ENCODE results near the gene ARHGEF35. TPM values are rescaled to one million over a fixed set of nuclear protein-coding genes. Genes with fewer than 3 reads are reported as not detected.
"Not testable (repeated sequence)": the region's sequence is repeated elsewhere in the genome, so short reads cannot be mapped to it uniquely, and the experiment has no call there.

ARHGEF35 gene
- polyA plus RNA-seq, 1 donor from 2014 or later: not detected

- H2AFZ ChIP-seq (ENCODE audit: low read depth, low read length); H3K36me3 ChIP-seq (ENCODE audit: insufficient read depth, low read length); H3K9me3 ChIP-seq (ENCODE audit: low read length); H3F3A ChIP-seq (ENCODE audit: insufficient read depth, low read length, poor library complexity, severe bottlenecking); H3K27ac ChIP-seq (ENCODE audit: low read length); H3K9me2 ChIP-seq (ENCODE audit: insufficient read depth, low read length); H3K27me3 ChIP-seq (ENCODE audit: insufficient read depth, low read depth, low read length); H3K79me2 ChIP-seq (replicated peaks; ENCODE audit: insufficient read depth, low read length); H3K4me3 ChIP-seq (ENCODE audit: low read length); H3K9ac ChIP-seq (ENCODE audit: low read length); H4K20me1 ChIP-seq (ENCODE audit: insufficient read depth); H3K4me2 ChIP-seq (ENCODE audit: low read length): not testable (repeated sequence)
Observed at GRCh38 chr7:144223675-144224074, 28.0 kb upstream of the ARHGEF35 start.

- H3F3A ChIP-seq (ENCODE audit: insufficient read depth, low read length, poor library complexity, severe bottlenecking); H3K79me2 ChIP-seq (replicated peaks; ENCODE audit: insufficient read depth, low read length); H3K9me3 ChIP-seq (ENCODE audit: low read length); H3K9ac ChIP-seq (ENCODE audit: low read length); H3K36me3 ChIP-seq (ENCODE audit: insufficient read depth, low read length); H3K27ac ChIP-seq (ENCODE audit: low read length); H3K4me2 ChIP-seq (ENCODE audit: low read length); H2AFZ ChIP-seq (ENCODE audit: low read depth, low read length); H4K20me1 ChIP-seq (ENCODE audit: insufficient read depth); H3K4me3 ChIP-seq (ENCODE audit: low read length); H3K9me2 ChIP-seq (ENCODE audit: insufficient read depth, low read length); H3K27me3 ChIP-seq (ENCODE audit: insufficient read depth, low read depth, low read length): not testable (repeated sequence)
Observed at GRCh38 chr7:144220531-144220930, 24.9 kb upstream of the ARHGEF35 start.

- not testable (repeated sequence) for H3K9me3 ChIP-seq (ENCODE audit: low read length); H3K9ac ChIP-seq (ENCODE audit: low read length); H2AFZ ChIP-seq (ENCODE audit: low read depth, low read length); H3K9me2 ChIP-seq (ENCODE audit: insufficient read depth, low read length); H3K27ac ChIP-seq (ENCODE audit: low read length); H3F3A ChIP-seq (ENCODE audit: insufficient read depth, low read length, poor library complexity, severe bottlenecking); H4K20me1 ChIP-seq (ENCODE audit: insufficient read depth); H3K4me2 ChIP-seq (ENCODE audit: low read length); H3K79me2 ChIP-seq (replicated peaks; ENCODE audit: insufficient read depth, low read length); H3K36me3 ChIP-seq (ENCODE audit: insufficient read depth, low read length); H3K4me3 ChIP-seq (ENCODE audit: low read length); H3K27me3 ChIP-seq (ENCODE audit: insufficient read depth, low read depth, low read length)
Observed at GRCh38 chr7:144219149-144219548, 23.5 kb upstream of the ARHGEF35 start.

DNA sequence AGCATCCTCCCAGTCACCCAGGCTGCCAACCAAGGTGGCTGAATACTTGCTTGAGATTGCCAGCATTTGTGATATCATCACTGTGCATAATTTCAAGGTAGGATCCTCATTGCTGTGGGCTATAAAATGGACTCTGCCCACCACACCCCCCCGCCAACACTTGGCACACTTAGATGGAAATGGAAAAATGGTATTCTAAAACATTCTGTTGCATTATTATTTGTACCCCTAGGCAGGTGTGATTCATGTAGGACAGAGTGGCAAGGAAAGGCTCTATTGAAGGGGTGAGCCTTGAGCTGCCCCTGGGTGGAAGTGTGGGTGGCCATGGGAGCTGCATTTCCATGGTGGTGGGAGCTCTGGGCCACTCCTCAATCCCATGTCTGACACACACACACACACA lies 22.9 kb upstream of the ARHGEF35 start:
- not testable (repeated sequence) for H3K36me3 ChIP-seq (ENCODE audit: insufficient read depth, low read length); H3K4me3 ChIP-seq (ENCODE audit: low read length)

GRCh38 chr7:144217200-144217599 lies 21.6 kb upstream of the ARHGEF35 start:
- not testable (repeated sequence) for H3K79me2 ChIP-seq (replicated peaks; ENCODE audit: insufficient read depth, low read length); H3K9me3 ChIP-seq (ENCODE audit: low read length); H3K9me2 ChIP-seq (ENCODE audit: insufficient read depth, low read length); H3K4me2 ChIP-seq (ENCODE audit: low read length); H3K27ac ChIP-seq (ENCODE audit: low read length); H3K4me3 ChIP-seq (ENCODE audit: low read length); H3K27me3 ChIP-seq (ENCODE audit: insufficient read depth, low read depth, low read length); H2AFZ ChIP-seq (ENCODE audit: low read depth, low read length); H3K36me3 ChIP-seq (ENCODE audit: insufficient read depth, low read length); H3K9ac ChIP-seq (ENCODE audit: low read length); H3F3A ChIP-seq (ENCODE audit: insufficient read depth, low read length, poor library complexity, severe bottlenecking); H4K20me1 ChIP-seq (ENCODE audit: insufficient read depth)

More for the DNA sequence above, 22.9 kb upstream of the ARHGEF35 start:
- not testable (repeated sequence) for H3F3A ChIP-seq (ENCODE audit: insufficient read depth, low read length, poor library complexity, severe bottlenecking); H3K79me2 ChIP-seq (replicated peaks; ENCODE audit: insufficient read depth, low read length); H3K27ac ChIP-seq (ENCODE audit: low read length); H3K9ac ChIP-seq (ENCODE audit: low read length); H3K4me2 ChIP-seq (ENCODE audit: low read length); H3K9me2 ChIP-seq (ENCODE audit: insufficient read depth, low read length); H2AFZ ChIP-seq (ENCODE audit: low read depth, low read length); H4K20me1 ChIP-seq (ENCODE audit: insufficient read depth); H3K27me3 ChIP-seq (ENCODE audit: insufficient read depth, low read depth, low read length); H3K9me3 ChIP-seq (ENCODE audit: low read length)

DNA sequence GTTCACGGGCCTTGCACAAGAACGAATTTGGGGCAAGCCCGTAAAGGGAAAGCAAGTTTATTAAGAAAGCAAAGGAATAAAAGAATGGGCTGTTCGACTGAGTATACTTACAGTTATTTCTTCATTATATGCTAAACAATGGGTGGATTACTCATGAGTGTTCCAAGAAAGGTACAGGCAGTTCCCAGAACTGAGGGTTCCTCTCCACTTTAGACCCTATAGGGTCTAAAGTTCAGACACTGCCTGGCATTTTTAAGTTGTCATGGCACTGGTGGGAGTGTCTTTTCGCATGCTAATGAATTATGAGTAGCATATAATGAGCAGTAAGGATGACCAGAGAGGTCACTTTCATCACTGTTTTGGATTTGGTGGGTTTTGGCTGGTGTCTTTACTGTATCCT lies 9.7 kb upstream of the ARHGEF35 start:
- H3F3A ChIP-seq (ENCODE audit: insufficient read depth, low read length, poor library complexity, severe bottlenecking); H3K27ac ChIP-seq (ENCODE audit: low read length); H3K27me3 ChIP-seq (ENCODE audit: insufficient read depth, low read depth, low read length); H3K36me3 ChIP-seq (ENCODE audit: insufficient read depth, low read length); H3K4me2 ChIP-seq (ENCODE audit: low read length); H3K79me2 ChIP-seq (replicated peaks; ENCODE audit: insufficient read depth, low read length); H3K9ac ChIP-seq (ENCODE audit: low read length); H3K9me3 ChIP-seq (ENCODE audit: low read length); H3K4me3 ChIP-seq (ENCODE audit: low read length); H4K20me1 ChIP-seq (ENCODE audit: insufficient read depth); H2AFZ ChIP-seq (ENCODE audit: low read depth, low read length); H3K9me2 ChIP-seq (ENCODE audit: insufficient read depth, low read length): not testable (repeated sequence)

DNA sequence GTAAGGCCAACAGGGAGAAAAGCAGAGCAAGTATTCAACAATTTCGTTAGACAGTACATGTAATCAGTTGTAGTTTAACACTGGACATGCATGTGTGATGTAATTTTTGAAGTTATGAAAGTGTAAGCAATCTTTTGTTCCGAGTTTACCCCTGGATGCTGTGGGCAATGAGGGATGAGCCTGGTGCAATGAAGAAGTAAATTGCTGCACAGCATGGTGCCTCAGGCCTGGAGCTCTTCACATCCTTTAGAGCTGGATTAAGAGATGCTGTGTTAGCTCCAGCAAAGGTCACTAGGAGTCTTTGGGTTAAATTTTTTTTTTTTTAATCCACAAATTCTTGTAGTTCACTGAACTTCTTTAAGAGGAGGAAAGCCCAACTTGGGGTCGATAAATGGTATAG lies 7.5 kb upstream of the ARHGEF35 start:
- not testable (repeated sequence) for H3K27me3 ChIP-seq (ENCODE audit: insufficient read depth, low read depth, low read length); H3K4me2 ChIP-seq (ENCODE audit: low read length); H3F3A ChIP-seq (ENCODE audit: insufficient read depth, low read length, poor library complexity, severe bottlenecking); H3K9ac ChIP-seq (ENCODE audit: low read length); H3K79me2 ChIP-seq (replicated peaks; ENCODE audit: insufficient read depth, low read length); H4K20me1 ChIP-seq (ENCODE audit: insufficient read depth); H2AFZ ChIP-seq (ENCODE audit: low read depth, low read length); H3K9me2 ChIP-seq (ENCODE audit: insufficient read depth, low read length); H3K27ac ChIP-seq (ENCODE audit: low read length); H3K36me3 ChIP-seq (ENCODE audit: insufficient read depth, low read length); H3K9me3 ChIP-seq (ENCODE audit: low read length); H3K4me3 ChIP-seq (ENCODE audit: low read length)

- not testable (repeated sequence) for H3K27ac ChIP-seq (ENCODE audit: low read length); H3K79me2 ChIP-seq (replicated peaks; ENCODE audit: insufficient read depth, low read length); H3F3A ChIP-seq (ENCODE audit: insufficient read depth, low read length, poor library complexity, severe bottlenecking); H3K4me2 ChIP-seq (ENCODE audit: low read length); H3K27me3 ChIP-seq (ENCODE audit: insufficient read depth, low read depth, low read length); H3K9ac ChIP-seq (ENCODE audit: low read length); H3K9me3 ChIP-seq (ENCODE audit: low read length); H4K20me1 ChIP-seq (ENCODE audit: insufficient read depth); H3K9me2 ChIP-seq (ENCODE audit: insufficient read depth, low read length); H2AFZ ChIP-seq (ENCODE audit: low read depth, low read length); H3K36me3 ChIP-seq (ENCODE audit: insufficient read depth, low read length); H3K4me3 ChIP-seq (ENCODE audit: low read length)
Observed at GRCh38 chr7:144201978-144202377, 6.3 kb upstream of the ARHGEF35 start.

Data from neural cell (in vitro differentiated cells).